Measurements from ENCODE around the gene ACKR1. TPM values are rescaled to one million over a fixed set of nuclear protein-coding genes. Genes with fewer than 3 reads are reported as not detected.

The ACKR1 gene
- total and polyA plus RNA-seq, 2 donors from 2014 or later: 3.4 to 142 TPM

DNA sequence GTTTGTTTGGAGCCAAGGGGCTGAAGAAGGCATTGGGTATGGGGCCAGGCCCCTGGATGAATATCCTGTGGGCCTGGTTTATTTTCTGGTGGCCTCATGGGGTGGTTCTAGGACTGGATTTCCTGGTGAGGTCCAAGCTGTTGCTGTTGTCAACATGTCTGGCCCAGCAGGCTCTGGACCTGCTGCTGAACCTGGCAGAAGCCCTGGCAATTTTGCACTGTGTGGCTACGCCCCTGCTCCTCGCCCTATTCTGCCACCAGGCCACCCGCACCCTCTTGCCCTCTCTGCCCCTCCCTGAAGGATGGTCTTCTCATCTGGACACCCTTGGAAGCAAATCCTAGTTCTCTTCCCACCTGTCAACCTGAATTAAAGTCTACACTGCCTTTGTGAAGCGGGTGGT is 1.4 kb downstream of the ACKR1 start:
- Histone ChIP-seq H3K4me1 (ENCODE audit: control insufficient read depth in 2 of 3, insufficient read depth in 2 of 3, low read depth in 1 of 3, low read length in 3 of 3) (no peaks in the 10 kb centered on the region), H3K36me3 (ENCODE audit: control insufficient read depth in 2 of 3, insufficient read depth in 3 of 3, low read length in 3 of 3) (no peaks in the 10 kb centered on the region), H3K9ac (ENCODE audit: low read length in 3 of 3) (no peak overlapping the region), H3K9me3 (ENCODE audit: control insufficient read depth in 2 of 3, insufficient read depth in 1 of 3, low read length in 3 of 3) (no peaks in the 10 kb centered on the region), H3K27me3 (ENCODE audit: control insufficient read depth, insufficient read depth, low read length) (peaks cover 3% of the 10 kb centered on the region), H3K27ac (ENCODE audit: low read depth in 2 of 2, low read length in 2 of 2) (no peak overlapping the region), H3K4me3 (ENCODE audit: low read length in 3 of 3) (no peak overlapping the region)
- intact Hi-C loops (cut with DNase I): no loop called here
- no peak for FAIRE-seq
- DNase-seq: no peak
- TF ChIP-seq, protein P1, sequence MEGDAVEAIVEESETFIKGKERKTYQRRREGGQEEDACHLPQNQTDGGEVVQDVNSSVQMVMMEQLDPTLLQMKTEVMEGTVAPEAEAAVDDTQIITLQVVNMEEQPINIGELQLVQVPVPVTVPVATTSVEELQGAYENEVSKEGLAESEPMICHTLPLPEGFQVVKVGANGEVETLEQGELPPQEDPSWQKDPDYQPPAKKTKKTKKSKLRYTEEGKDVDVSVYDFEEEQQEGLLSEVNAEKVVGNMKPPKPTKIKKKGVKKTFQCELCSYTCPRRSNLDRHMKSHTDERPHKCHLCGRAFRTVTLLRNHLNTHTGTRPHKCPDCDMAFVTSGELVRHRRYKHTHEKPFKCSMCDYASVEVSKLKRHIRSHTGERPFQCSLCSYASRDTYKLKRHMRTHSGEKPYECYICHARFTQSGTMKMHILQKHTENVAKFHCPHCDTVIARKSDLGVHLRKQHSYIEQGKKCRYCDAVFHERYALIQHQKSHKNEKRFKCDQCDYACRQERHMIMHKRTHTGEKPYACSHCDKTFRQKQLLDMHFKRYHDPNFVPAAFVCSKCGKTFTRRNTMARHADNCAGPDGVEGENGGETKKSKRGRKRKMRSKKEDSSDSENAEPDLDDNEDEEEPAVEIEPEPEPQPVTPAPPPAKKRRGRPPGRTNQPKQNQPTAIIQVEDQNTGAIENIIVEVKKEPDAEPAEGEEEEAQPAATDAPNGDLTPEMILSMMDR (IDR thresholded peaks at IDR 0.05; ENCODE audit: borderline replicate concordance, extremely low read depth, insufficient read depth): no peak

DNA sequence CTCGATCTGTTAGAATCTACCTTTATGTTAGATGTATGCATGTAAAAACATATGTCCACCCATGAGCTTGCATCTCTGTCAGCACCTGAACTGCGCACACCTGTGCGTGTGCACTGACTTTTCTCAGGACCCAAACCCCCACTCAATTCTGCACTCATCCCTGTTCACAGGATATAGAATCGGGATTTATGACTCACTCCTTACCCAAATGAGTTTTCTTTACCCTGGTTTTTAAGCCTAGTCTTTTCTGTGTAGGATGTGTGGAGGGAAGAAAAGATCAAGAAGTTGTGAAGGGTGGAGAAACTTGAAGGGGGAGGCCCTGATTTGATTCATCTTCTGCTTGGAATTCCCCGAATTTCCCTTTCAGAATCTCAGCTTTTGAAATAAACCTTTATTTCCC is 2.4 kb downstream of the ACKR1 start:
- H3K9ac ChIP-seq (ENCODE audit: low read length in 3 of 3): no peak overlapping the region
- no peaks in the 10 kb centered on the region for H3K4me1 ChIP-seq (ENCODE audit: control insufficient read depth in 2 of 3, insufficient read depth in 2 of 3, low read depth in 1 of 3, low read length in 3 of 3)
- H3K4me3 ChIP-seq (ENCODE audit: low read length in 3 of 3): no peak overlapping the region
- H3K27ac ChIP-seq (ENCODE audit: low read depth in 2 of 2, low read length in 2 of 2): no peak overlapping the region
- TF ChIP-seq, protein P1 (IDR thresholded peaks at IDR 0.05; ENCODE audit: borderline replicate concordance, extremely low read depth, insufficient read depth): no peak
- H3K9me3 ChIP-seq (ENCODE audit: control insufficient read depth in 2 of 3, insufficient read depth in 1 of 3, low read length in 3 of 3): no peaks in the 10 kb centered on the region
- intact Hi-C loops (cut with DNase I): no loop called here
- DNase-seq (no peak), FAIRE-seq (no peak)
- H3K27me3 ChIP-seq (ENCODE audit: control insufficient read depth, insufficient read depth, low read length): peaks cover 3% of the 10 kb centered on the region
- H3K36me3 ChIP-seq (ENCODE audit: control insufficient read depth in 2 of 3, insufficient read depth in 3 of 3, low read length in 3 of 3): no peaks in the 10 kb centered on the region

DNA sequence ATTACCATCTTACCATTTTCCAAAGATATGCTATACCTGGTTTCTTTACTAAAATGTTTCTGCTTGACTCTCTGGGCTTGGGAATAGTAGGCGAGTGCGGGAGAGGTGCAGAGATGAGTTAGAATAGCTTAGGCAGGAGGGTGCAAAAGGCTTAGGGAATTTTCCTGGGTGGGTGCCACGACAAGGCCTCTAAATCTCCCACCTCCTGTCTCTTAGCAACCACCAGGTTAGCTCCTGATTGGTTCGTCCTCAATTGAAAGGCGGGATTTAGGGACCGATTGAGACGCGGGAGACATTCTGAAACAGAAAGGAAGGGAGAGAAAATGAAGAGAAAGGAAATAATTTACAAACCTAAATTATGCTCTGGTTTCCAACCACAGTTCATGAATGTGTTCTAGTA is 3.1 kb downstream of the ACKR1 start:
- intact Hi-C loops (cut with DNase I): no loop called here
- DNase-seq (no peak), FAIRE-seq (no peak)
- H3K4me1 ChIP-seq (ENCODE audit: control insufficient read depth in 2 of 3, insufficient read depth in 2 of 3, low read depth in 1 of 3, low read length in 3 of 3): no peaks in the 10 kb centered on the region
- TF ChIP-seq, protein P1 (IDR thresholded peaks at IDR 0.05; ENCODE audit: borderline replicate concordance, extremely low read depth, insufficient read depth): no peak
- peaks cover 3% of the 10 kb centered on the region for H3K27me3 ChIP-seq (ENCODE audit: control insufficient read depth, insufficient read depth, low read length)
- H3K4me3 ChIP-seq (ENCODE audit: low read length in 3 of 3): no peak overlapping the region
- H3K9ac ChIP-seq (ENCODE audit: low read length in 3 of 3): no peak overlapping the region
- H3K27ac ChIP-seq (ENCODE audit: low read depth in 2 of 2, low read length in 2 of 2): no peak overlapping the region
- H3K9me3 ChIP-seq (ENCODE audit: control insufficient read depth in 2 of 3, insufficient read depth in 1 of 3, low read length in 3 of 3): no peaks in the 10 kb centered on the region
- H3K36me3 ChIP-seq (ENCODE audit: control insufficient read depth in 2 of 3, insufficient read depth in 3 of 3, low read length in 3 of 3): no peaks in the 10 kb centered on the region

DNA sequence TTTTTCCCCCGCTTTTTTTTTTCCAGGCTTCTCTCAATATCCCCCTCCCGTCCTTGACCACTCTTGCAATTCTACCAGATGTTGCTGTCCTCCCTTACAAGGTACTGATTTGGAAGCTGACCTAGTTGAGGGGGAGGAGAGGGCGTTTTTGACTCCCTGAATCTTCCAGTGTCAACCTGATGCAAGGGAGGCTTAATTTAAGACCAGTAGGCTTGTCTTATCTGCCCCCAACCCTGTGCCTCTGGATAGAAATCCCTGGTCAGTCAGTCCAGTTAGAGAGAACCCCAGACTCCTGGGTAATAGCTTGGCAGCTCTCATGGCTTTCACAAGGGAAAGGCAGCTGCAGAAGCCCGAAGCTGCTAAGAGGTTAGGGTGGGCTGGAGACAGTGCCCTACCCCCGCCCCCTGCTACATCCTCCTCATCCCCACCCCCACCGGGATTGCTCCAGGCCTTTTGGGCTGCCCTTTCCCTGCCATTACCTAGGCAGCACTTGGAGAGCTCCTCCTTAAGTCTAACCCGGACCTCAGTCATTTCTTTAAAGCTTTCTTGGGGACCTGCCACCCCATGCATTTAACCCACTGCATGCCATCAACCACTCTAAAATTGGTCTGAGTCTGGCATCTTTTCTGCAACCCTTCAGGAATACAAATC is 3.6 kb downstream of the ACKR1 start:
- Histone ChIP-seq H3K4me1 (ENCODE audit: control insufficient read depth in 2 of 3, insufficient read depth in 2 of 3, low read depth in 1 of 3, low read length in 3 of 3) (no peaks in the 10 kb centered on the region), H3K9me3 (ENCODE audit: control insufficient read depth in 2 of 3, insufficient read depth in 1 of 3, low read length in 3 of 3) (no peaks in the 10 kb centered on the region), H3K27ac (ENCODE audit: low read depth in 2 of 2, low read length in 2 of 2) (no peak overlapping the region), H3K36me3 (ENCODE audit: control insufficient read depth in 2 of 3, insufficient read depth in 3 of 3, low read length in 3 of 3) (no peaks in the 10 kb centered on the region), H3K9ac (ENCODE audit: low read length in 3 of 3) (no peak overlapping the region), H3K4me3 (ENCODE audit: low read length in 3 of 3) (no peak overlapping the region), H3K27me3 (ENCODE audit: control insufficient read depth, insufficient read depth, low read length) (peaks cover 3% of the 10 kb centered on the region)
- DNase-seq: peak in 3 of 5 donors; percentile 25 to 50 (median 47)
- FAIRE-seq: no peak
- intact Hi-C loops (cut with DNase I): no loop called here
- TF ChIP-seq, protein P1 (IDR thresholded peaks at IDR 0.05; ENCODE audit: borderline replicate concordance, extremely low read depth, insufficient read depth): no peak

Data from kidney (tissue), 14 donors.